Measurements from ENCODE around the gene NDST4.

- TF ChIP-seq, protein P1, sequence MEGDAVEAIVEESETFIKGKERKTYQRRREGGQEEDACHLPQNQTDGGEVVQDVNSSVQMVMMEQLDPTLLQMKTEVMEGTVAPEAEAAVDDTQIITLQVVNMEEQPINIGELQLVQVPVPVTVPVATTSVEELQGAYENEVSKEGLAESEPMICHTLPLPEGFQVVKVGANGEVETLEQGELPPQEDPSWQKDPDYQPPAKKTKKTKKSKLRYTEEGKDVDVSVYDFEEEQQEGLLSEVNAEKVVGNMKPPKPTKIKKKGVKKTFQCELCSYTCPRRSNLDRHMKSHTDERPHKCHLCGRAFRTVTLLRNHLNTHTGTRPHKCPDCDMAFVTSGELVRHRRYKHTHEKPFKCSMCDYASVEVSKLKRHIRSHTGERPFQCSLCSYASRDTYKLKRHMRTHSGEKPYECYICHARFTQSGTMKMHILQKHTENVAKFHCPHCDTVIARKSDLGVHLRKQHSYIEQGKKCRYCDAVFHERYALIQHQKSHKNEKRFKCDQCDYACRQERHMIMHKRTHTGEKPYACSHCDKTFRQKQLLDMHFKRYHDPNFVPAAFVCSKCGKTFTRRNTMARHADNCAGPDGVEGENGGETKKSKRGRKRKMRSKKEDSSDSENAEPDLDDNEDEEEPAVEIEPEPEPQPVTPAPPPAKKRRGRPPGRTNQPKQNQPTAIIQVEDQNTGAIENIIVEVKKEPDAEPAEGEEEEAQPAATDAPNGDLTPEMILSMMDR (conservative IDR thresholded peaks at IDR 0.05 in 1 of 2, IDR thresholded peaks at IDR 0.05 in 1 of 2; ENCODE audit: low read depth in 1 of 2, low read length in 2 of 2): no peak
- TF ChIP-seq EZH2 (IDR thresholded peaks at IDR 0.05; ENCODE audit: low read length, missing control alignments): no peak
Observed at GRCh38 chr4:115101675-115102074, 11.7 kb downstream of the NDST4 start.
